SK-N-MC (cell line): ENCODE measurements around the gene UBAC2.

Source experiments
- EZH2 ChIP-seq: fragments of 200-600 bp; sonication (generic); IDR thresholded peaks from one replicate; pipeline ENCODE4 v1.6.1; 2017; ENCODE audit warnings: antibody characterized with exemption
- POLR2AphosphoS5 ChIP-seq: IDR thresholded peaks from 2 replicates; pipeline ENCODE4 v1.6.1; 2012; ENCODE audit warnings: mild to moderate bottlenecking, low read depth, low read length, borderline replicate concordance

- TF ChIP-seq POLR2AphosphoS5 (no peak), EZH2 (no peak)
These were observed 138.6 kb downstream of the UBAC2 start for GRCh38 chr13:99339230-99339721.
